A549 (cell line): Measurements from ENCODE around the gene ANKRD28. TPM values are rescaled to one million over a fixed set of nuclear protein-coding genes. Genes with fewer than 3 reads are reported as not detected.
A peak's percentile ranks its signal among the peaks of the same experiment; 100 is the strongest.

Source experiments
- ATAC-seq, 2 experiments: fragments of 200-7000 bp in 1 of 2; fragments of >200 bp in 1 of 2; cut with Nextera tagmentation in 1 of 2; cut with Tn5 transposase in 1 of 2; 3 replicates each; pipeline versions ENCODE4 v1.8.0 to v1.9.1; 2018 to 2020; ENCODE audit warnings: mild to moderate bottlenecking in 1 of 2, moderate library complexity in 1 of 2
- CTCF ChIA-PET: fragments of 300-600 bp; sonication (Branson Sonifier 250); formaldehyde crosslinking; extraction: SDS; loops from one replicate; lab custom pipeline; 2021; ENCODE audit warnings: antibody characterized with exemption, inconsistent platforms; lab: Yijun Ruan, JAX
- POLR2A ChIA-PET: fragments of 350-600 bp; formaldehyde crosslinking; extraction: SDS; loops from one replicate; lab custom pipeline; 2021; ENCODE audit warnings: antibody characterized with exemption, inconsistent platforms; lab: Yijun Ruan, JAX
- DNase-seq, 2 experiments: peaks; one replicate each; pipeline versions ENCODE4 v3.0.0 to v3.0.0-alpha.2; 2011 to 2016; ENCODE audit warnings: low read depth in 1 of 2, low spot score in 1 of 2
- FAIRE-seq: peaks from 2 replicates; lab custom pipeline; 2011; peaks lifted over from hg19 to GRCh38; lab: Jason Lieb, UNC
- H3K27ac ChIP-seq, 2 experiments: fragments of >200 bp; sonication (Bioruptor Twin); formaldehyde crosslinking; 3 replicates each; pipeline ENCODE4 v1.5.1; 2016 to 2017
- H3K4me1 ChIP-seq: fragments of >200 bp; sonication (Bioruptor Twin); formaldehyde crosslinking; 3 replicates; pipeline ENCODE4 v1.6.1; 2016
- H3K4me2 ChIP-seq: fragments of >200 bp; sonication (Bioruptor Twin); formaldehyde crosslinking; 3 replicates; pipeline ENCODE4 v1.6.1; 2016
- H3K4me3 ChIP-seq: fragments of >200 bp; sonication (Bioruptor Twin); formaldehyde crosslinking; 3 replicates; pipeline ENCODE4 v1.5.1; 2016
- H3K9me3 ChIP-seq: fragments of >200 bp; sonication (Bioruptor Twin); formaldehyde crosslinking; 3 replicates; pipeline ENCODE4 v1.6.1; 2016
- CBX8 ChIP-seq: fragments of 200-600 bp; sonication (generic); IDR thresholded peaks from 2 replicates; pipeline ENCODE4 v1.6.1; 2016
- CHD2 ChIP-seq: fragments of 150-350 bp; IDR thresholded peaks from 2 replicates; pipeline ENCODE4 v1.6.1; 2014; ENCODE audit warnings: low read length; ENCODE audit not compliant: partially characterized antibody
- CTCF ChIP-seq: fragments of >200 bp; sonication (Bioruptor Twin); formaldehyde crosslinking; IDR thresholded peaks from 3 replicates; pipeline ENCODE4 v1.5.1; 2016
- EHF ChIP-seq: fragments of 250-450 bp; sonication (Bioruptor Pico); IDR thresholded peaks from 2 replicates; pipeline ENCODE4 v1.5.0; 2020; ENCODE audit warnings: mild to moderate bottlenecking
- EHMT2 ChIP-seq: fragments of 200-600 bp; sonication (generic); IDR thresholded peaks from 2 replicates; pipeline ENCODE4 v1.6.1; 2016; ENCODE audit warnings: antibody characterized with exemption, low read depth, mild to moderate bottlenecking, moderate library complexity
- EP300 ChIP-seq, 2 experiments: fragments of >200 bp; sonication (Bioruptor Twin); formaldehyde crosslinking; IDR thresholded peaks; 2 replicates in 1 of 2; 3 replicates in 1 of 2; pipeline ENCODE4 v1.6.1; 2016 to 2017
- FOSB ChIP-seq: fragments of 250-450 bp; sonication (Bioruptor Pico); IDR thresholded peaks from 2 replicates; pipeline ENCODE4 v1.5.0; 2020; ENCODE audit warnings: mild to moderate bottlenecking, moderate library complexity
- GATA3 ChIP-seq: IDR thresholded peaks from 2 replicates; pipeline ENCODE4 v1.6.1; 2012; ENCODE audit warnings: borderline replicate concordance
- HMGXB4 ChIP-seq: fragments of 250-450 bp; sonication (Bioruptor Pico); IDR thresholded peaks from 2 replicates; pipeline ENCODE4 v1.5.0; 2021; ENCODE audit warnings: mild to moderate bottlenecking, moderate library complexity, borderline replicate concordance
- HOXB5 ChIP-seq: fragments of 250-450 bp; sonication (Bioruptor Pico); IDR thresholded peaks from 2 replicates; pipeline ENCODE4 v1.5.0; 2020; ENCODE audit warnings: mild to moderate bottlenecking, moderate library complexity
- KDM1A ChIP-seq: fragments of 200-600 bp; sonication (generic); IDR thresholded peaks from 2 replicates; pipeline ENCODE4 v1.6.1; 2016; ENCODE audit warnings: low read depth, mild to moderate bottlenecking
- PHF8 ChIP-seq: fragments of 200-600 bp; sonication (generic); IDR thresholded peaks from 2 replicates; pipeline ENCODE4 v1.6.1; 2016; ENCODE audit warnings: low read depth, mild to moderate bottlenecking, antibody characterized with exemption, moderate library complexity, borderline replicate concordance
- POLR2AphosphoS2 ChIP-seq: conservative IDR thresholded peaks from 2 replicates; pipeline ENCODE4 v1.6.1; 2012; ENCODE audit warnings: low read length, improper control_type of control experiment, inconsistent platforms
- REST ChIP-seq: fragments of 200-600 bp; sonication (generic); IDR thresholded peaks from 2 replicates; pipeline ENCODE4 v1.6.1; 2016; ENCODE audit warnings: antibody characterized with exemption, mild to moderate bottlenecking, moderate library complexity
- RFX5 ChIP-seq: fragments of 450-650 bp; IDR thresholded peaks from 2 replicates; pipeline ENCODE4 v1.7.1; 2014; ENCODE audit warnings: antibody characterized with exemption, mild to moderate bottlenecking, moderate library complexity
- SMC3 ChIP-seq: fragments of >200 bp; sonication (Bioruptor Twin); formaldehyde crosslinking; IDR thresholded peaks from 3 replicates; pipeline ENCODE4 v1.6.1; 2018; ENCODE audit warnings: inconsistent platforms
- SREBF2 ChIP-seq: fragments of 450-650 bp; IDR thresholded peaks from 2 replicates; pipeline ENCODE4 v1.6.1; 2014; ENCODE audit warnings: mild to moderate bottlenecking, moderate library complexity
- WGBS: methylation state at CpG from one replicate; pipeline ENCODE4 v1.1.6; 2017; ENCODE audit errors: missing lambda C conversion rate; 5-methylcytosine and 5-hydroxymethylcytosine counted together
- polyA plus RNA-seq, 4 experiments: library from polyadenylated mRNA; depleted of rRNA in 3 of 4; stranded (reverse); fragments of >200 nt; fragmentation: RNase III in 1 of 4; extraction: RNeasy Plus Mini Kit Qiagen cat#74134 plus additional on column Dnase treatment in 1 of 4; gene quantifications; 2 replicates in 3 of 4; 3 replicates in 1 of 4; pipeline ENCODE4 v1.2.3, GENCODE V29; 2011 to 2017

ANKRD28 gene
- polyA plus RNA-seq, 2 of the 4 experiments (the other 2 are of a cell fraction) = 29.9 to 72.0 TPM

GRCh38 chr3:15638891-15639262, 158.9 kb downstream of the ANKRD28 start:
- Histone ChIP-seq H3K4me3 (no peak overlapping the region), H3K4me2 (no peak overlapping the region), H3K27ac (peak overlapping the region in 1 of 2 experiments; percentile 95; a peak in 2 of 6 replicates), H3K4me1 (peaks cover 54% of the 10 kb centered on the region), H3K9me3 (no peaks in the 10 kb centered on the region)
- POLR2A ChIA-PET = no interaction called here
- no peak for FAIRE-seq
- CTCF ChIA-PET = interaction anchor here (0.8 kb wide), 1 partner anchor 162 kb away, joined by 3 read pairs; no protein-coding TSS in a partner anchor
- no peak for DNase-seq
- no peak for TF ChIP-seq FOSB (CRISPR knock-in tag)
- no peak for TF ChIP-seq PHF8
- no peak for TF ChIP-seq CTCF
- no peak for TF ChIP-seq EHMT2
- no peak for TF ChIP-seq CHD2
- TF ChIP-seq RFX5 = no peak
- 91% methylated on average over 1 of the region's 1 CpG for WGBS
- ATAC-seq = no peak

GRCh38 chr3:15638193-15638890, 159.4 kb downstream of the ANKRD28 start:
- peak overlapping the region; percentile 25 to 95; a peak in 3 of 6 replicates for H3K27ac ChIP-seq
- no peak for ATAC-seq

More at GRCh38 chr3:15638193-15638890, 159.4 kb downstream of the ANKRD28 start:
- TF ChIP-seq PHF8 (no peak), POLR2AphosphoS2 (no peak), GATA3 (no peak), EP300 (IDR thresholded peaks at IDR 0.05) (no peak), HMGXB4 (CRISPR knock-in tag) (no peak), SREBF2 (no peak), HOXB5 (no peak), RFX5 (no peak), CBX8 (no peak), SMC3 (no peak), KDM1A (no peak), REST (no peak), EHF (CRISPR knock-in tag) (no peak)
- WGBS = 82% methylated on average over 6 of the region's 6 CpGs
- Histone ChIP-seq H3K9me3 (no peaks in the 10 kb centered on the region), H3K4me1 (peaks cover 59% of the 10 kb centered on the region), H3K4me2 (no peak overlapping the region; the same call in 2 of the 3 replicates), H3K4me3 (no peak overlapping the region)
- DNase-seq (no peak), FAIRE-seq (no peak)
- ChIA-PET CTCF (interaction anchor here (1.8 kb wide), 1 partner anchor 8 kb away, joined by 7 read pairs; no protein-coding TSS in a partner anchor), POLR2A (interaction anchor here (3.0 kb wide), 1 partner anchor 8 kb away, joined by 11 read pairs; no protein-coding TSS in a partner anchor)
